Thymus (tissue), 11 donors: ENCODE results near the gene CEP128. TPM values are rescaled to one million over a fixed set of nuclear protein-coding genes. Genes with fewer than 3 reads are reported as not detected.

Experiments used
- DNase-seq, 9 donors: peaks; one replicate each; pipeline ENCODE4 v3.0.0-alpha.2; 2013; ENCODE audit warnings: low spot score in 9 of 9, low read depth in 6 of 9, missing footprints in 1 of 9
- H3K27ac ChIP-seq, 2 donors: one replicate each; pipeline ENCODE4 v1.5.1; 2013; ENCODE audit warnings: control low read depth in 1 of 2, low read depth in 1 of 2, low read length in 1 of 2, mild to moderate bottlenecking in 1 of 2, moderate library complexity in 1 of 2
- H3K27me3 ChIP-seq, 2 donors: one replicate each; pipeline ENCODE4 v1.5.1; 2013; ENCODE audit warnings: low read length in 1 of 2; ENCODE audit not compliant: control insufficient read depth in 2 of 2, insufficient read depth in 1 of 2
- H3K36me3 ChIP-seq, 2 donors: one replicate each; pipeline ENCODE4 v1.5.1; 2013; ENCODE audit warnings: low read length in 1 of 2, mild to moderate bottlenecking in 1 of 2, moderate library complexity in 1 of 2; ENCODE audit not compliant: control insufficient read depth in 2 of 2, insufficient read depth in 2 of 2
- H3K4me1 ChIP-seq, 2 donors: one replicate each; pipeline ENCODE4 v1.5.1; 2013; ENCODE audit warnings: low read length in 2 of 2; ENCODE audit not compliant: control insufficient read depth in 2 of 2, insufficient read depth in 2 of 2
- H3K4me3 ChIP-seq, 2 donors: one replicate each; pipeline ENCODE4 v1.5.1; 2013; ENCODE audit warnings: low read length in 2 of 2, control low read depth in 1 of 2, mild to moderate bottlenecking in 1 of 2
- H3K9me3 ChIP-seq, 2 donors: one replicate each; pipeline ENCODE4 v1.5.1; 2013; ENCODE audit warnings: low read length in 1 of 2, mild to moderate bottlenecking in 1 of 2; ENCODE audit not compliant: control insufficient read depth in 2 of 2, insufficient read depth in 1 of 2
- WGBS: extraction: QIAGEN DNeasy Blood & Tissue Kit; methylation state at CpG from one replicate; pipeline ENCODE4 v1.1.7; 2013; 5-methylcytosine and 5-hydroxymethylcytosine counted together
- polyA plus RNA-seq: library from polyadenylated mRNA; stranded (reverse); fragments of 200-250 nt; gene quantifications from one replicate; pipeline ENCODE4 v1.2.3, GENCODE V29; 2013
- total RNA-seq: library from RNA; stranded (reverse); fragments of 120-200 nt; gene quantifications from one replicate; pipeline ENCODE4 v1.2.4, GENCODE V29; 2013
- donor health status: healthy.

Gene CEP128
- total and polyA plus RNA-seq, 2 donors: 7.6 to 63.5 TPM

DNA sequence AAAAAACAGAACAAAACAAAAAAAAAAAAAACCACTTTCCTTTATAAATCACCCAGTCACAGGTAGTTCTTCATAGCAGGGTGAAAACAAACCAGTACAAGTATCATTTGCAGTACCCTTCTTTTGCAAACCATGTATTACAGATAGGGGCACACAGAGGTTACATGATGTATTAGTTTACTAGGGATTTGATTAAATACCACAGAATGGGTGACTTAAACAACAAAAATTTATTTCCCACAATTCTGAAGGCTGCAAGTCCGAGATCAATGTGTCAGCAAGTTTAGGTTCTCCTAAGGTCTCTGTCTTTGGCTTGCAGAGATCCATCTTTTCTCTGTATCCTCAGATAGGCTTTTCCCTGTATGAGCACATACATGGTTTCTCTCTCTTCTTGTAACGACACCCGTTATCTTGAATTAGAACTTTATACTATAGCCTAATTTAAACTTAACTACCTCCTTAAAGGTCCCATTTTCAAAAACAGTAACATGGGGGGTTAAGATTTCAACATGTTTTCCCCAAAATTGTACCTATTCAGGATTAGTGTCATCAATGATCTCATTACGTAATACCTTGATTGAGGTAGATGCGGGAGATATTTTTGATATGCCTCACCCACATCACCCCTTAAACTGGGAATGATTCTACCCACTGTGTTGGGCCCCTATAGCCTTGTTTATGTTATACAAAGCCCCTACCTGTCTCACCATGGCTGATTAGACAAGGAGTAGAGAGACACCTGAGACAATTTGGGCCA, 3.5 kb upstream of the CEP128 start:
- Histone ChIP-seq H3K27me3 (no peaks in the 10 kb centered on the region), H3K4me1 (peaks cover 10 to 14% of the 10 kb centered on the region in 2 donors), H3K27ac (no peak overlapping the region), H3K9me3 (no peaks in the 10 kb centered on the region), H3K4me3 (no peak overlapping the region), H3K36me3 (peaks cover 3 to 23% of the 10 kb centered on the region in 2 donors)
- no peak for DNase-seq
- 98% methylated on average over 5 of the region's 5 CpGs for WGBS

- Histone ChIP-seq H3K27me3 (no peaks in the 10 kb centered on the region), H3K4me3 (peak overlapping the region; percentile 63 to 76), H3K4me1 (peaks cover 10 to 12% of the 10 kb centered on the region in 2 donors), H3K9me3 (no peaks in the 10 kb centered on the region), H3K36me3 (peaks cover 6 to 14% of the 10 kb centered on the region in 2 donors), H3K27ac (peak overlapping the region; percentile 22 to 53)
- WGBS: 30% methylated on average over 5 of the region's 5 CpGs
- peak in 2 of 9 donors; percentile 21 to 50 for DNase-seq
These were observed 658 bp upstream of the CEP128 start for GRCh38 chr14:80942191-80942600.

- DNase-seq: no peak
- no peak overlapping the region for H3K27ac ChIP-seq
- WGBS: 87% methylated on average over 1 of the region's 1 CpG
These were observed 1.4 kb downstream of the CEP128 start for GRCh38 chr14:80940146-80940545.

GRCh38 chr14:80933686-80934085, 7.9 kb downstream of the CEP128 start:
- H3K27ac ChIP-seq: no peak overlapping the region

More at GRCh38 chr14:80940146-80940545, 1.4 kb downstream of the CEP128 start:
- H3K4me1 ChIP-seq: peaks cover 10 to 12% of the 10 kb centered on the region in 2 donors
- no peak overlapping the region for H3K4me3 ChIP-seq
- no peaks in the 10 kb centered on the region for H3K9me3 ChIP-seq
- H3K36me3 ChIP-seq: peaks cover 3 to 12% of the 10 kb centered on the region in 2 donors
- H3K27me3 ChIP-seq: no peaks in the 10 kb centered on the region

GRCh38 chr14:80933282-80933681, 8.3 kb downstream of the CEP128 start:
- H3K4me1 ChIP-seq: peaks cover 10 to 13% of the 10 kb centered on the region in 2 donors
- DNase-seq: no peak
- H3K36me3 ChIP-seq: peaks cover 12 to 31% of the 10 kb centered on the region in 2 donors
- H3K4me3 ChIP-seq: no peak overlapping the region
- no peaks in the 10 kb centered on the region for H3K9me3 ChIP-seq
- no peak overlapping the region for H3K27ac ChIP-seq
- H3K27me3 ChIP-seq: no peaks in the 10 kb centered on the region

More at GRCh38 chr14:80933686-80934085, 7.9 kb downstream of the CEP128 start:
- peaks cover 12 to 32% of the 10 kb centered on the region in 2 donors for H3K36me3 ChIP-seq
- WGBS: 63% methylated on average over 4 of the region's 4 CpGs
- H3K4me3 ChIP-seq: no peak overlapping the region
- no peaks in the 10 kb centered on the region for H3K9me3 ChIP-seq
- H3K4me1 ChIP-seq: peaks cover 10 to 13% of the 10 kb centered on the region in 2 donors
- no peaks in the 10 kb centered on the region for H3K27me3 ChIP-seq
- no peak for DNase-seq

DNA sequence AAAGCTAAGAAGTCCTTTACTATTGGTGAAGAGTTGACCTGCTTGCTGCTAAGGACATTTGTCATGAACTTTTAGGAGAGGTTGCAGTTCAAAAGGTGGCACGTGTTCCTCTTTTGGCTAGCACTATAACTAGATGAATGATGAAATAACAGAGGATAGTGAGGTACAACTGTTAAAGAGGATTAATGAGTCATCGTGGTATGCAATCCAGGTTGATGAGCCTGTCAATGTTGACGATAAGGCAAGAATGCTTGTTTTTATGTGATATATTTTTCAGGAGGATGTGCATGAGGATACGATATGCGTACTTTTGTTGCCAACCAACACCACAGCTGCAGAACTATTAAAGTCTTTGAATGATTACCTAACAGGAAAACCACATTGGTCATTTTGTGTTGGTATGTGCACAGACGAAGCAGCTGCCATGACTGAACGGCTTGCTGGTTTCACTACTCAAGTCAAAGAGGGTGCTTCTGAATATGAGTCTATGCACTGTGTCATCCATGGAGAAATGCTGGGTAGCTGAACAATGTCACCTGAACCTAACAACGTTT, 10.6 kb downstream of the CEP128 start:
- no peaks in the 10 kb centered on the region for H3K27me3 ChIP-seq
- peak overlapping the region in 1 of 2 donors; percentile 2 for H3K27ac ChIP-seq

DNA sequence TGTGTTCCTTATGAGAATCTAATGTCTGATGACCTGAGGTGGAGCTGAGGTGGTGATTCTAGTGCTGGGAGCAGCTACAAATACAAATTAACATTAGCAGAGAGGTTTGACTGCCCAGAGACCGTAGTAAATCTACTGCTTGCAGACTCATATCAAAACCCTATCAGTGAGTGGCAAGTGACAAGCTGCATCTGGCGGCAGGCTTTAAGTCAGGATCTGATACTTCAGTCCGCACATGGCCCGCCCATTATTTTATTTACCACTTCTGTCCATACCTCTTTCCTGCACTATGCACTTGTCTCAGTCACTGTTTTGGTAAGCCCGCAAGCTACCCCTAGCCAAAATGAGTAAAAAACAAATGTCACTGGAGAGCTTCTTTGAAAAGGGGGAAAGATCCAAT, 11.4 kb downstream of the CEP128 start:
- no peak overlapping the region for H3K4me3 ChIP-seq
- peaks cover 12 to 17% of the 10 kb centered on the region in 2 donors for H3K4me1 ChIP-seq
- DNase-seq: no peak
- H3K27me3 ChIP-seq: no peaks in the 10 kb centered on the region
- no peaks in the 10 kb centered on the region for H3K9me3 ChIP-seq
- no peak overlapping the region for H3K27ac ChIP-seq
- peaks cover 19 to 36% of the 10 kb centered on the region in 2 donors for H3K36me3 ChIP-seq
- WGBS: 98% methylated on average over 5 of the region's 5 CpGs

More for the DNA sequence above, 10.6 kb downstream of the CEP128 start:
- WGBS: 6% methylated on average over 8 of the region's 8 CpGs
- peak in 4 of 9 donors; percentile 13 to 68 (median 32) for DNase-seq
- Histone ChIP-seq H3K36me3 (peaks cover 19 to 39% of the 10 kb centered on the region in 2 donors), H3K4me1 (peaks cover 10 to 17% of the 10 kb centered on the region in 2 donors), H3K4me3 (no peak overlapping the region), H3K9me3 (no peaks in the 10 kb centered on the region)

- Histone ChIP-seq H3K27ac (no peak overlapping the region), H3K36me3 (peaks cover 10 to 25% of the 10 kb centered on the region in 2 donors), H3K27me3 (no peaks in the 10 kb centered on the region), H3K4me3 (no peak overlapping the region), H3K9me3 (no peaks in the 10 kb centered on the region), H3K4me1 (peaks cover 12 to 17% of the 10 kb centered on the region in 2 donors)
- WGBS: 98% methylated on average over 8 of the region's 8 CpGs
- DNase-seq: no peak
These were observed 14.2 kb downstream of the CEP128 start for GRCh38 chr14:80927083-80927989.
